SK-N-SH (cell line): ENCODE results near the gene ZNF610.

Experiments used
- POLR2AphosphoS5 ChIP-seq: IDR thresholded peaks from 2 replicates; pipeline ENCODE4 v1.6.1; 2012; ENCODE audit warnings: low read depth, low read length
- TF ChIP-seq, protein P1 (sequence below): fragments of 200-600 bp; sonication (generic); IDR thresholded peaks from 2 replicates; pipeline ENCODE4 v1.6.1; 2017; ENCODE audit warnings: antibody characterized with exemption, mild to moderate bottlenecking, moderate library complexity

GRCh38 chr19:52410276-52410675, 74.2 kb downstream of the ZNF610 start:
- TF ChIP-seq, protein P1, sequence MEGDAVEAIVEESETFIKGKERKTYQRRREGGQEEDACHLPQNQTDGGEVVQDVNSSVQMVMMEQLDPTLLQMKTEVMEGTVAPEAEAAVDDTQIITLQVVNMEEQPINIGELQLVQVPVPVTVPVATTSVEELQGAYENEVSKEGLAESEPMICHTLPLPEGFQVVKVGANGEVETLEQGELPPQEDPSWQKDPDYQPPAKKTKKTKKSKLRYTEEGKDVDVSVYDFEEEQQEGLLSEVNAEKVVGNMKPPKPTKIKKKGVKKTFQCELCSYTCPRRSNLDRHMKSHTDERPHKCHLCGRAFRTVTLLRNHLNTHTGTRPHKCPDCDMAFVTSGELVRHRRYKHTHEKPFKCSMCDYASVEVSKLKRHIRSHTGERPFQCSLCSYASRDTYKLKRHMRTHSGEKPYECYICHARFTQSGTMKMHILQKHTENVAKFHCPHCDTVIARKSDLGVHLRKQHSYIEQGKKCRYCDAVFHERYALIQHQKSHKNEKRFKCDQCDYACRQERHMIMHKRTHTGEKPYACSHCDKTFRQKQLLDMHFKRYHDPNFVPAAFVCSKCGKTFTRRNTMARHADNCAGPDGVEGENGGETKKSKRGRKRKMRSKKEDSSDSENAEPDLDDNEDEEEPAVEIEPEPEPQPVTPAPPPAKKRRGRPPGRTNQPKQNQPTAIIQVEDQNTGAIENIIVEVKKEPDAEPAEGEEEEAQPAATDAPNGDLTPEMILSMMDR: no peak
- no peak for TF ChIP-seq POLR2AphosphoS5
